ENCODE data around the gene ATP6V0C. TPM values are rescaled to one million over a fixed set of nuclear protein-coding genes. Genes with fewer than 3 reads are reported as not detected.

Gene ATP6V0C
- total RNA-seq, 1 donor from 2014 or later, result 137 TPM

- intact Hi-C loops (cut with DNase I), result loop anchor here (2.0 to 10.0 kb wide), 2 partner anchors 160 to 476 kb away; partner anchors contain the start of genes ABCA3 and NHERF2
- DNase-seq (ENCODE audit: low spot score), result peak; percentile 91
Observed at GRCh38 chr16:2500918-2501750, 12.6 kb upstream of the ATP6V0C start.

- intact Hi-C loops (cut with DNase I), result loop anchor here (2.0 to 10.0 kb wide), 2 partner anchors 161 to 477 kb away; partner anchors contain the start of genes ABCA3 and NHERF2
Observed at GRCh38 chr16:2501946-2502895, 11.5 kb upstream of the ATP6V0C start.

GRCh38 chr16:2505695-2506094 is 8.1 kb upstream of the ATP6V0C start:
- DNase-seq (ENCODE audit: low spot score), result no peak
- intact Hi-C loops (cut with DNase I), result loop anchor here (10.0 kb wide), 1 partner anchor 481 kb away; the partner anchor contains the start of gene NHERF2

More at GRCh38 chr16:2501946-2502895, 11.5 kb upstream of the ATP6V0C start:
- no peak for DNase-seq (ENCODE audit: low spot score)

- intact Hi-C loops (cut with DNase I), result loop anchor here (10.0 kb wide), 1 partner anchor 482 kb away; the partner anchor contains the start of gene NHERF2
- no peak for DNase-seq (ENCODE audit: low spot score)
Observed at GRCh38 chr16:2507052-2507659, 6.6 kb upstream of the ATP6V0C start.

- intact Hi-C loops (cut with DNase I), result loop anchor here (10.0 kb wide), 1 partner anchor 483 kb away; the partner anchor contains the start of gene NHERF2
- DNase-seq (ENCODE audit: low spot score), result no peak
Observed at GRCh38 chr16:2507665-2508064, 6.1 kb upstream of the ATP6V0C start.

- no peak for DNase-seq (ENCODE audit: low spot score)
- intact Hi-C loops (cut with DNase I), result loop anchor here (10.0 kb wide), 1 partner anchor 484 kb away; the partner anchor contains the start of gene NHERF2
Observed at GRCh38 chr16:2508722-2509400, 4.9 kb upstream of the ATP6V0C start.

GRCh38 chr16:2511128-2511800 is 2.5 kb upstream of the ATP6V0C start:
- intact Hi-C loops (cut with DNase I), result loop anchor here (10.0 kb wide), 1 partner anchor 246 kb away; the partner anchor contains the start of gene RNPS1
- DNase-seq (ENCODE audit: low spot score), result no peak

GRCh38 chr16:2511996-2512734 is 1.6 kb upstream of the ATP6V0C start:
- no peak for DNase-seq (ENCODE audit: low spot score)
- intact Hi-C loops (cut with DNase I), result loop anchor here (10.0 kb wide), 1 partner anchor 247 kb away; the partner anchor contains the start of gene RNPS1

- no peak for DNase-seq (ENCODE audit: low spot score)
- intact Hi-C loops (cut with DNase I), result loop anchor here (10.0 kb wide), 1 partner anchor 248 kb away; the partner anchor contains the start of gene RNPS1
Observed at GRCh38 chr16:2512735-2513404, 882 bp upstream of the ATP6V0C start.

- intact Hi-C loops (cut with DNase I), result loop anchor here (10.0 kb wide), 1 partner anchor 250 kb away; the partner anchor contains the start of gene RNPS1
- no peak for DNase-seq (ENCODE audit: low spot score)
Observed at GRCh38 chr16:2514333-2515179, 804 bp downstream of the ATP6V0C start.

GRCh38 chr16:2515180-2515851 is 1.6 kb downstream of the ATP6V0C start:
- no peak for DNase-seq (ENCODE audit: low spot score)
- intact Hi-C loops (cut with DNase I), result loop anchor here (10.0 kb wide), 1 partner anchor 251 kb away; the partner anchor contains the start of gene RNPS1

GRCh38 chr16:2516391-2517240 is 2.9 kb downstream of the ATP6V0C start:
- no peak for DNase-seq (ENCODE audit: low spot score)
- intact Hi-C loops (cut with DNase I), result loop anchor here (10.0 kb wide), 1 partner anchor 252 kb away; the partner anchor contains the start of gene RNPS1

GRCh38 chr16:2517954-2518605 is 4.3 kb downstream of the ATP6V0C start:
- no peak for DNase-seq (ENCODE audit: low spot score)
- intact Hi-C loops (cut with DNase I), result loop anchor here (10.0 kb wide), 1 partner anchor 253 kb away; the partner anchor contains the start of gene RNPS1

Measured in cardiac septum (tissue), 1 donor.